Karpas-422 (cell line): ENCODE results near the gene DNAJB1. TPM values are rescaled to one million over a fixed set of nuclear protein-coding genes. Genes with fewer than 3 reads are reported as not detected.

ENCODE experiments used
- DNase-seq: peaks from one replicate; pipeline ENCODE4 v3.0.0-alpha.2; 2015
- H2AFZ ChIP-seq: fragments of 200-600 bp; sonication (generic); 2 replicates; pipeline ENCODE4 v1.6.1; 2014; ENCODE audit warnings: antibody characterized with exemption, low read length, mixed read lengths
- H3K27ac ChIP-seq: fragments of 200-600 bp; sonication (generic); 2 replicates; pipeline ENCODE4 v1.5.1; 2014; ENCODE audit warnings: mild to moderate bottlenecking, low read length, moderate library complexity
- H3K27me3 ChIP-seq: fragments of 200-600 bp; sonication (generic); 2 replicates; pipeline ENCODE4 v1.6.1; 2014; ENCODE audit warnings: low read length, mixed read lengths
- H3K36me3 ChIP-seq: fragments of 200-600 bp; sonication (generic); 2 replicates; pipeline ENCODE4 v1.6.1; 2014; ENCODE audit warnings: low read length, mixed read lengths; ENCODE audit not compliant: insufficient read depth
- H3K4me1 ChIP-seq: fragments of 200-600 bp; sonication (generic); 2 replicates; pipeline ENCODE4 v1.6.1; 2014; ENCODE audit warnings: mild to moderate bottlenecking, low read length, mixed read lengths
- H3K4me2 ChIP-seq: fragments of 200-600 bp; sonication (generic); 2 replicates; pipeline ENCODE4 v1.6.1; 2014; ENCODE audit warnings: low read length, low read depth, mild to moderate bottlenecking; ENCODE audit not compliant: poor library complexity, severe bottlenecking
- H3K4me3 ChIP-seq: fragments of 200-600 bp; sonication (generic); 2 replicates; pipeline ENCODE4 v1.5.1; 2014; ENCODE audit warnings: mild to moderate bottlenecking, antibody characterized with exemption, low read length, mixed read lengths
- H3K79me2 ChIP-seq: fragments of 200-600 bp; sonication (generic); 2 replicates; pipeline ENCODE4 v1.6.1; 2014; ENCODE audit warnings: mild to moderate bottlenecking, low read length, mixed read lengths
- H3K9ac ChIP-seq: fragments of 200-600 bp; sonication (generic); 2 replicates; pipeline ENCODE4 v1.6.0; 2014; ENCODE audit warnings: low read length
- H3K9me2 ChIP-seq: fragments of 200-600 bp; sonication (generic), shearing (Covaris generic); replicated peaks from 2 replicates; pipeline ENCODE4 v1.6.0; 2014; ENCODE audit warnings: mild to moderate bottlenecking, low read length, moderate library complexity; ENCODE audit not compliant: insufficient read depth
- H3K9me3 ChIP-seq: fragments of 300-700, 200-600 bp; sonication (generic); 2 replicates; pipeline ENCODE4 v1.6.1; 2014; ENCODE audit warnings: low read length, mixed read lengths
- H4K20me1 ChIP-seq: fragments of 200-600 bp; sonication (generic); 2 replicates; pipeline ENCODE4 v1.6.1; 2014; ENCODE audit warnings: mild to moderate bottlenecking, antibody characterized with exemption, low read length, low read depth; ENCODE audit not compliant: insufficient read depth
- total RNA-seq: library from RNA; depleted of rRNA; stranded (reverse); fragments of >200 nt; shearing (Covaris generic); gene quantifications from 2 replicates; pipeline ENCODE4 v1.2.3, GENCODE V29; 2014; ENCODE audit warnings: low replicate concordance

Gene DNAJB1
- total RNA-seq, 1 experiment from 2014 or later = 39.7 TPM

GRCh38 chr19:14473073-14473977, 44.9 kb downstream of the DNAJB1 start:
- no peaks in the 10 kb centered on the region for H3K36me3 ChIP-seq
- no peaks in the 10 kb centered on the region for H3K9me3 ChIP-seq
- 0 out of 2 replicates have a peak, but pooled peaks cover 5% of the 10 kb centered on the region for H4K20me1 ChIP-seq
- no peaks in the 10 kb centered on the region for H3K9me2 ChIP-seq
- H3K27ac ChIP-seq = no peak overlapping the region
- H2AFZ ChIP-seq = no peak overlapping the region
- no peak overlapping the region for H3K9ac ChIP-seq
- no peak overlapping the region for H3K4me2 ChIP-seq
- H3K4me3 ChIP-seq = no peak overlapping the region
- H3K4me1 ChIP-seq = peaks cover 15% of the 10 kb centered on the region
- no peak for DNase-seq
- H3K79me2 ChIP-seq = no peaks in the 10 kb centered on the region
- H3K27me3 ChIP-seq = no peaks in the 10 kb centered on the region

- no peaks in the 10 kb centered on the region for H3K79me2 ChIP-seq
- no peak overlapping the region for H3K27ac ChIP-seq
- H3K4me1 ChIP-seq = peaks cover 15% of the 10 kb centered on the region
- no peak overlapping the region for H3K4me3 ChIP-seq
- peak; percentile 52 for DNase-seq
- no peak overlapping the region for H2AFZ ChIP-seq
- 0 out of 2 replicates have a peak, but pooled peaks cover 5% of the 10 kb centered on the region for H4K20me1 ChIP-seq
- no peaks in the 10 kb centered on the region for H3K9me3 ChIP-seq
- H3K9ac ChIP-seq = no peak overlapping the region
- H3K36me3 ChIP-seq = no peaks in the 10 kb centered on the region
- no peaks in the 10 kb centered on the region for H3K9me2 ChIP-seq
- no peak overlapping the region for H3K4me2 ChIP-seq
- H3K27me3 ChIP-seq = no peaks in the 10 kb centered on the region
These were observed 45.8 kb downstream of the DNAJB1 start for GRCh38 chr19:14472202-14472938.

GRCh38 chr19:14471436-14472187, 46.6 kb downstream of the DNAJB1 start:
- Histone ChIP-seq H3K9me3 (no peaks in the 10 kb centered on the region), H3K9ac (no peak overlapping the region), H2AFZ (no peak overlapping the region), H3K79me2 (no peaks in the 10 kb centered on the region), H4K20me1 (0 out of 2 replicates have a peak, but pooled peaks cover 5% of the 10 kb centered on the region), H3K9me2 (no peaks in the 10 kb centered on the region), H3K4me3 (no peak overlapping the region), H3K27me3 (no peaks in the 10 kb centered on the region), H3K4me1 (peaks cover 11% of the 10 kb centered on the region), H3K4me2 (no peak overlapping the region), H3K27ac (no peak overlapping the region), H3K36me3 (no peaks in the 10 kb centered on the region)
- no peak for DNase-seq

GRCh38 chr19:14470031-14470876, 47.9 kb downstream of the DNAJB1 start:
- no peaks in the 10 kb centered on the region for H3K36me3 ChIP-seq
- no peaks in the 10 kb centered on the region for H3K9me3 ChIP-seq
- H3K79me2 ChIP-seq = no peaks in the 10 kb centered on the region
- no peaks in the 10 kb centered on the region for H3K27me3 ChIP-seq
- H3K9me2 ChIP-seq = no peaks in the 10 kb centered on the region
- H3K4me1 ChIP-seq = no peaks in the 10 kb centered on the region
- H3K9ac ChIP-seq = no peak overlapping the region
- no peaks in the 10 kb centered on the region for H4K20me1 ChIP-seq
- no peak overlapping the region for H2AFZ ChIP-seq
- no peak overlapping the region for H3K4me2 ChIP-seq
- no peak overlapping the region for H3K27ac ChIP-seq
- no peak for DNase-seq
- H3K4me3 ChIP-seq = no peak overlapping the region

GRCh38 chr19:14467816-14468215, 50.4 kb downstream of the DNAJB1 start:
- Histone ChIP-seq H3K9ac (no peak overlapping the region), H3K4me2 (no peak overlapping the region), H3K4me1 (no peaks in the 10 kb centered on the region), H4K20me1 (no peaks in the 10 kb centered on the region), H3K9me3 (no peaks in the 10 kb centered on the region), H3K27me3 (no peaks in the 10 kb centered on the region), H3K9me2 (no peaks in the 10 kb centered on the region), H3K36me3 (no peaks in the 10 kb centered on the region), H2AFZ (no peak overlapping the region), H3K79me2 (no peaks in the 10 kb centered on the region), H3K27ac (no peak overlapping the region), H3K4me3 (no peak overlapping the region)
- no peak for DNase-seq

GRCh38 chr19:14467391-14467790, 50.8 kb downstream of the DNAJB1 start:
- DNase-seq = no peak
- H3K9ac ChIP-seq = no peak overlapping the region
- no peaks in the 10 kb centered on the region for H3K27me3 ChIP-seq
- H3K9me3 ChIP-seq = no peaks in the 10 kb centered on the region
- H3K27ac ChIP-seq = no peak overlapping the region
- H3K79me2 ChIP-seq = no peaks in the 10 kb centered on the region
- no peaks in the 10 kb centered on the region for H3K36me3 ChIP-seq
- H3K4me1 ChIP-seq = no peaks in the 10 kb centered on the region
- H3K4me2 ChIP-seq = no peak overlapping the region
- H3K9me2 ChIP-seq = no peaks in the 10 kb centered on the region
- no peak overlapping the region for H3K4me3 ChIP-seq
- H2AFZ ChIP-seq = no peak overlapping the region
- H4K20me1 ChIP-seq = no peaks in the 10 kb centered on the region
